SK-N-SH (cell line): ENCODE data around the gene COG8. TPM values are rescaled to one million over a fixed set of nuclear protein-coding genes. Genes with fewer than 3 reads are reported as not detected.

Experiments used
- CTCF ChIA-PET: fragments of 300-600, 350-600 bp; formaldehyde crosslinking; extraction: SDS; loops from one replicate; lab custom pipeline; 2021; lab: Yijun Ruan, JAX
- POLR2A ChIA-PET: fragments of 350-600 bp; sonication (Branson Sonifier 250); formaldehyde crosslinking; extraction: SDS; loops from one replicate; lab custom pipeline; 2020; ENCODE audit warnings: antibody characterized with exemption, inconsistent platforms; lab: Yijun Ruan, JAX
- DNase-seq: peaks from one replicate; pipeline ENCODE4 v3.0.0; 2012
- H2AFZ ChIP-seq: fragments of 200-600 bp; sonication (generic); 2 replicates; pipeline ENCODE4 v1.8.1; 2016; ENCODE audit warnings: antibody characterized with exemption, mild to moderate bottlenecking, low read depth
- H3F3A ChIP-seq: fragments of 200-600 bp; sonication (generic); replicated peaks from 2 replicates; pipeline ENCODE3; 2016; ENCODE audit warnings: antibody characterized with exemption, mild to moderate bottlenecking; ENCODE audit not compliant: insufficient read depth
- H3K27ac ChIP-seq, 2 experiments: fragments of 200-500 bp in 1 of 2; fragments of 200-600 bp in 1 of 2; sonication (Bioruptor generic) in 1 of 2; sonication (generic), shearing (Covaris generic) in 1 of 2; 2 replicates each; pipeline versions ENCODE4 v1.5.1 to v1.6.1; 2014 to 2016; ENCODE audit warnings: low read depth in 2 of 2, inconsistent platforms in 1 of 2, low read length in 1 of 2, mild to moderate bottlenecking in 1 of 2, mixed read lengths in 1 of 2
- H3K27me3 ChIP-seq: fragments of 200-600 bp; sonication (generic), shearing (Covaris generic); 2 replicates; pipeline ENCODE4 v1.6.1; 2016; ENCODE audit warnings: mixed run types; ENCODE audit not compliant: insufficient read depth
- H3K36me3 ChIP-seq, 2 experiments: fragments of 200-500 bp in 1 of 2; fragments of 200-600 bp in 1 of 2; sonication (Bioruptor generic) in 1 of 2; sonication (generic) in 1 of 2; replicated peaks in 1 of 2; 2 replicates each; pipeline versions ENCODE3 to v1.5.1; 2014 to 2016; ENCODE audit warnings: low read length in 1 of 2, mild to moderate bottlenecking in 1 of 2; ENCODE audit not compliant: insufficient read depth in 2 of 2, control insufficient read depth in 1 of 2
- H3K4me1 ChIP-seq, 2 experiments: fragments of 200-500 bp in 1 of 2; fragments of 200-600 bp in 1 of 2; sonication (Bioruptor generic) in 1 of 2; sonication (generic), shearing (Covaris generic) in 1 of 2; 2 replicates each; pipeline versions ENCODE4 v1.5.1 to v1.6.1; 2014 to 2016; ENCODE audit warnings: low read depth in 1 of 2, low read length in 1 of 2, mixed run types in 1 of 2; ENCODE audit not compliant: insufficient read depth in 2 of 2, control insufficient read depth in 1 of 2
- H3K4me2 ChIP-seq: fragments of 200-600 bp; sonication (generic), shearing (Covaris generic); 2 replicates; pipeline ENCODE4 v1.6.1; 2017; ENCODE audit warnings: mixed run types
- H3K4me3 ChIP-seq, 2 experiments: fragments of 200-500 bp in 1 of 2; fragments of 200-600 bp in 1 of 2; sonication (Bioruptor generic) in 1 of 2; sonication (generic), shearing (Covaris generic) in 1 of 2; 2 replicates each; pipeline versions ENCODE4 v1.5.1 to v1.8.1; 2014 to 2016; ENCODE audit warnings: low read depth in 2 of 2, inconsistent platforms in 1 of 2, low read length in 1 of 2, mild to moderate bottlenecking in 1 of 2, mixed read lengths in 1 of 2, moderate library complexity in 1 of 2
- H3K79me2 ChIP-seq: fragments of 200-600 bp; sonication (generic); 2 replicates; pipeline ENCODE4 v1.8.1; 2017; ENCODE audit warnings: mild to moderate bottlenecking; ENCODE audit not compliant: insufficient read depth
- H3K9ac ChIP-seq: fragments of 200-600 bp; sonication (generic); 2 replicates; pipeline ENCODE4 v1.6.1; 2017; ENCODE audit warnings: mixed run types
- H3K9me2 ChIP-seq: fragments of 200-600 bp; sonication (generic); 2 replicates; pipeline ENCODE4 v1.6.1; 2017; ENCODE audit warnings: mixed run types
- H3K9me3 ChIP-seq: fragments of 200-600 bp; sonication (generic); 2 replicates; pipeline ENCODE4 v1.6.1; 2017; ENCODE audit warnings: mixed run types, mild to moderate bottlenecking, moderate library complexity
- H4K20me1 ChIP-seq: fragments of 200-600 bp; sonication (generic); 2 replicates; pipeline ENCODE4 v1.6.1; 2017; ENCODE audit warnings: mild to moderate bottlenecking, mixed run types; ENCODE audit not compliant: insufficient read depth
- CTCF ChIP-seq: fragments of 200-600 bp; sonication (generic); IDR thresholded peaks from 2 replicates; pipeline ENCODE4 v1.6.1; 2017; ENCODE audit warnings: antibody characterized with exemption, mild to moderate bottlenecking, moderate library complexity
- EZH2phosphoT487 ChIP-seq: fragments of 200-600 bp; sonication (generic); IDR thresholded peaks from 2 replicates; pipeline ENCODE4 v1.6.1; 2017; ENCODE audit warnings: low read depth, mixed run types, mild to moderate bottlenecking, antibody characterized with exemption, moderate library complexity, borderline replicate concordance
- FOSL2 ChIP-seq: IDR thresholded peaks from 2 replicates; pipeline ENCODE4 v1.4.0; 2012; ENCODE audit warnings: low read depth, mild to moderate bottlenecking, moderate library complexity, borderline replicate concordance
- NFIC ChIP-seq: IDR thresholded peaks from 2 replicates; pipeline ENCODE4 v1.4.0; 2012; ENCODE audit warnings: borderline replicate concordance
- NRF1 ChIP-seq: IDR thresholded peaks from 2 replicates; pipeline ENCODE4 v1.6.1; 2012; ENCODE audit warnings: low read depth, mild to moderate bottlenecking, low read length
- POLR2AphosphoS5 ChIP-seq: IDR thresholded peaks from 2 replicates; pipeline ENCODE4 v1.6.1; 2012; ENCODE audit warnings: low read depth, low read length
- RAD21 ChIP-seq: IDR thresholded peaks from 2 replicates; pipeline ENCODE4 v1.6.1; 2012; ENCODE audit warnings: mild to moderate bottlenecking, low read length
- REST ChIP-seq: IDR thresholded peaks from 2 replicates; pipeline ENCODE4 v1.6.1; 2012; ENCODE audit warnings: mild to moderate bottlenecking, low read depth, low read length, moderate library complexity
- SMC3 ChIP-seq: IDR thresholded peaks from 2 replicates; pipeline ENCODE4 v1.6.1; 2012; ENCODE audit warnings: low read depth, low read length, improper control_type of control experiment
- TAF1 ChIP-seq: IDR thresholded peaks from 2 replicates; pipeline ENCODE4 v1.6.1; 2012; ENCODE audit warnings: low read depth, mild to moderate bottlenecking, low read length, moderate library complexity, borderline replicate concordance
- TEAD4 ChIP-seq: IDR thresholded peaks from 2 replicates; pipeline ENCODE4 v1.4.0; 2012; ENCODE audit warnings: mild to moderate bottlenecking, borderline replicate concordance; ENCODE audit not compliant: insufficient read depth
- WGBS: methylation state at CpG from one replicate; pipeline ENCODE4 v1.1.6; 2017; ENCODE audit warnings: low lambda C conversion rate; 5-methylcytosine and 5-hydroxymethylcytosine counted together
- polyA plus RNA-seq, 3 experiments: library from polyadenylated mRNA; depleted of rRNA; stranded (reverse); fragments of >200 nt; gene quantifications; 2 replicates each; pipeline ENCODE4 v1.2.3, GENCODE V29; 2012
- TF ChIP-seq, protein P1 (sequence below): IDR thresholded peaks from 2 replicates; pipeline ENCODE4; 2012

Gene COG8
- polyA plus RNA-seq, 1 of the 3 experiments (the other 2 are of a cell fraction): 30.2 TPM

GRCh38 chr16:69286941-69287713 lies 52.2 kb downstream of the COG8 start:
- no peak overlapping the region for H3K27ac ChIP-seq
- TF ChIP-seq TEAD4 (no peak), POLR2AphosphoS5 (no peak), NFIC (no peak), CTCF (peak; percentile 67), RAD21 (peak; percentile 73), EZH2phosphoT487 (no peak), SMC3 (peak; percentile 54)
- no peaks in the 10 kb centered on the region for H3K27me3 ChIP-seq
- H3K36me3 ChIP-seq: peaks cover 0 to 35% of the 10 kb centered on the region in 2 experiments
- ChIA-PET CTCF (interaction anchor here (0.6 to 8.1 kb wide), 18 partner anchors 8 to 758 kb away, joined by 3 to 95 read pairs (median 4); no protein-coding TSS in a partner anchor), POLR2A (interaction anchor here (0.5 kb wide), 1 partner anchor 100 kb away, joined by 3 read pairs; the partner anchor contains the start of gene SNTB2)
- H3K4me3 ChIP-seq: no peak overlapping the region
- no peaks in the 10 kb centered on the region for H3F3A ChIP-seq
- H3K4me1 ChIP-seq: peaks cover 0 to 5% of the 10 kb centered on the region in 2 experiments; a peak in 1 of 4 replicates
- no peak overlapping the region for H2AFZ ChIP-seq
- H3K4me2 ChIP-seq: no peak overlapping the region
- 59% methylated on average over 12 of the region's 13 CpGs for WGBS
- H4K20me1 ChIP-seq: no peaks in the 10 kb centered on the region
- peak; percentile 39 for DNase-seq
- H3K79me2 ChIP-seq: peaks cover 23% of the 10 kb centered on the region; the same call in 1 of the 2 replicates
- H3K9me2 ChIP-seq: no peaks in the 10 kb centered on the region
- H3K9ac ChIP-seq: no peak overlapping the region
- no peaks in the 10 kb centered on the region for H3K9me3 ChIP-seq

DNA sequence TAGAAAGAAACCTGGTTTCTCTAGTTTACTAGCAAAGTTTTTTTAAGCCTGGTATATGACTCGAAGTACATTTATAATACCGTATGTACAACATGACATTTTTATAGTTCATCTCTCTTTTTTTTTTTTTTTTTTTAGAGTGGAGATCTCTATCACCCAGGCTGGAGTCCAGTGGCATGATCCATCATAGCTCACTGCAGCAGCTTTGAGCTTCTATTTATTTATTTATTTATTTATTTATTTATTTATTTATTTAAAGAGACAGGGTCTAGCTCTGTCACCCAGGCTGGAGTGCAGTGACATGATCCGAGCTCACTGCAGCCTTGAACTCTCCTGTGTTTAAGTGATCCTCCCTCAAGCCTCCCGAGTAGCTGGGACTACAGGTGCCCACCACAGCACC lies 54.1 kb downstream of the COG8 start:
- 0 out of 4 replicates have a peak overlapping the region, but pooled peaks of 1 of the 2 experiments have one; percentile 17 for H3K27ac ChIP-seq
- H3K4me1 ChIP-seq: peaks cover 0 to 5% of the 10 kb centered on the region in 2 experiments; a peak in 1 of 4 replicates
- no peak overlapping the region for H3K4me2 ChIP-seq
- H3K9me3 ChIP-seq: no peaks in the 10 kb centered on the region
- DNase-seq: no peak
- H3K27me3 ChIP-seq: no peaks in the 10 kb centered on the region
- no peak overlapping the region for H3K9ac ChIP-seq
- no peak overlapping the region for H2AFZ ChIP-seq
- no peaks in the 10 kb centered on the region for H3K9me2 ChIP-seq
- no peaks in the 10 kb centered on the region for H4K20me1 ChIP-seq
- H3K4me3 ChIP-seq: no peak overlapping the region
- H3F3A ChIP-seq: no peaks in the 10 kb centered on the region
- WGBS: 71% methylated on average over 4 of the region's 4 CpGs
- CTCF ChIA-PET: interaction anchor here (1.0 to 8.1 kb wide), 7 partner anchors 23 to 383 kb away, joined by 3 to 95 read pairs (median 5); partner anchors contain the start of gene SNTB2
- H3K36me3 ChIP-seq: peaks cover 0 to 32% of the 10 kb centered on the region in 2 experiments
- H3K79me2 ChIP-seq: peaks cover 33% of the 10 kb centered on the region
- POLR2A ChIA-PET: no interaction called here
- TF ChIP-seq EZH2phosphoT487 (no peak), TAF1 (no peak), NRF1 (no peak), NFIC (no peak), REST (no peak), FOSL2 (no peak)
- TF ChIP-seq, protein P1, sequence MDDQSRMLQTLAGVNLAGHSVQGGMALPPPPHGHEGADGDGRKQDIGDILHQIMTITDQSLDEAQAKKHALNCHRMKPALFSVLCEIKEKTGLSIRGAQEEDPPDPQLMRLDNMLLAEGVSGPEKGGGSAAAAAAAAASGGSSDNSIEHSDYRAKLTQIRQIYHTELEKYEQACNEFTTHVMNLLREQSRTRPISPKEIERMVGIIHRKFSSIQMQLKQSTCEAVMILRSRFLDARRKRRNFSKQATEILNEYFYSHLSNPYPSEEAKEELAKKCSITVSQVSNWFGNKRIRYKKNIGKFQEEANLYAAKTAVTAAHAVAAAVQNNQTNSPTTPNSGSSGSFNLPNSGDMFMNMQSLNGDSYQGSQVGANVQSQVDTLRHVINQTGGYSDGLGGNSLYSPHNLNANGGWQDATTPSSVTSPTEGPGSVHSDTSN: no peak
